ENCODE results near the gene AGPS.

Gene AGPS

GRCh38 chr2:177554365-177554764 is 161.8 kb downstream of the AGPS start:
- no peaks in the 10 kb centered on the region for H3K36me3 ChIP-seq
- no peak overlapping the region for H3K4me3 ChIP-seq
- no peaks in the 10 kb centered on the region for H3K27me3 ChIP-seq
- no peak overlapping the region for H3K27ac ChIP-seq
- no peak overlapping the region for H3K4me2 ChIP-seq
- no peak for TF ChIP-seq Cebpa-rat (IDR thresholded peaks at IDR 0.05)
- peaks cover 0 to 11% (median 5%) of the 10 kb centered on the region in 10 experiments; a peak in 10 of 20 replicates for H3K4me1 ChIP-seq
- peaks cover 14 to 25% (median 19%) of the 10 kb centered on the region in 11 experiments; a peak in 21 of 22 replicates for H3K9me3 ChIP-seq (replicated peaks in 1 of 11)
- H3K9ac ChIP-seq: no peak overlapping the region
- H4K20me1 ChIP-seq: no peaks in the 10 kb centered on the region

DNA sequence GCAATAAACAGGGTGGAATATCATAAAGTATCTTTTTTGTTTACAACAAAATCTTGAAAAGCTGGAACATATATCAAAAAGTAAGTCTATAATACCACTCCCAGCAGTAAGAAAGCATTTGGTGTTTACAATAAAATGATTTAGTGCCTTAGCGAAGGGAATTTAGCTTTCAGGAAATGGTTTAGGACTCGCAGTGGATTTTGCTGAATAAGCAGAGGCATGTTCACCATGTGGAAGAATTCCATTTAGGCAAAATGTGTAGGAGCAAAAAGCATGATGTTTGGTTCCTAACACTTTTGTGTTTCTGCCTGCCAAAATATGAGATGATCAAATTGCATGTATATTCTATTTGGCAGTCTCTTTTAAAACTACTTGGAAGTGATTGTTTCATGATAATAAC is 163.6 kb downstream of the AGPS start:
- Histone ChIP-seq H3K4me1 (peaks cover 0 to 11% (median 5%) of the 10 kb centered on the region in 10 experiments; a peak in 10 of 20 replicates), H4K20me1 (no peaks in the 10 kb centered on the region), H3K9me3 (replicated peaks in 1 of 11) (peaks cover 14 to 25% (median 19%) of the 10 kb centered on the region in 11 experiments; a peak in 21 of 22 replicates), H3K27ac (no peak overlapping the region), H3K36me3 (no peaks in the 10 kb centered on the region), H3K9ac (no peak overlapping the region), H3K4me2 (no peak overlapping the region), H3K27me3 (no peaks in the 10 kb centered on the region), H3K4me3 (no peak overlapping the region)
- TF ChIP-seq Cebpa-rat (IDR thresholded peaks at IDR 0.05): no peak

DNA sequence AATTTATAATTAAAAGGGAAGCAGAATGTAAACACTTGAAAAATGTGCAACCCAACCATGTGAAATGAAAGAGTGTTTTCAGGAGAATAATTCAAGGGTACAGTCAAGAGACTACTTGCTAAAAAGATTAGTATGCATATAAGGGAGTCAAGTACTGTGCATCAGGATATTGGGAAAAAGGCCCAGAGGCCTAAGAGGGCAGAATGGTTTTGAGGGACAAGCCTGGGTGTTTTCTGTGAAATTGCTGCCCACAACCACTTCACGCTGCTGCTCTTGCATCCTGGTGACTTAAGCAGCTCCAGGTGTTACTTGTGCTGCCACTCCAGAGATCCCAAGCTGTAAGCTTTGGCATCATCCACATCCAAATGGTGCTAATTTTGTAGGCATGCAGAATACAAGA is 165.2 kb downstream of the AGPS start:
- H4K20me1 ChIP-seq: no peaks in the 10 kb centered on the region
- no peak overlapping the region for H3K9ac ChIP-seq
- H3K36me3 ChIP-seq: no peaks in the 10 kb centered on the region
- peaks cover 14 to 25% (median 19%) of the 10 kb centered on the region in 11 experiments; a peak in 21 of 22 replicates for H3K9me3 ChIP-seq (replicated peaks in 1 of 11)
- H3K27me3 ChIP-seq: no peaks in the 10 kb centered on the region
- no peak overlapping the region for H3K4me3 ChIP-seq
- no peak for TF ChIP-seq Cebpa-rat (IDR thresholded peaks at IDR 0.05)
- no peak overlapping the region for H3K4me2 ChIP-seq
- no peak overlapping the region for H3K27ac ChIP-seq
- peaks cover 0 to 6% (median 5%) of the 10 kb centered on the region in 10 experiments; a peak in 7 of 20 replicates for H3K4me1 ChIP-seq

DNA sequence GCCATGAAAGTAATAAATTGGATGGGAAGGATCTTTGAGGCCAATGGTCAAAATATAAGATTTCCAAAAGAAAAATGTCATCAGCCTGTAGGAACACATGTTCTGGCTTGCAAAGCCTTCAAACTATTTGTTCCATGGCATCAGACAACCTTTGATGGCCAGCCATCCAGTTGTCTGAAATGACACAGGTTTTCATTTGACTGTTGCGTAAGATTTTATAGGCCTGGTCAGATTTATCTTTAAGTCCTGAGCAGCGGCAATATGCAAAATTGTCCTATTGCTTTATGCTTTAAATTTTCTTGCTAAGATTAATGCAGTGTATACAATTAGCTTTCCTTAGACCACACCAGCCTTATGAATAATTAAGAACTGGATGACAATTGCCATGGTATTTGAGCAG is 167.1 kb downstream of the AGPS start:
- Histone ChIP-seq H3K27me3 (no peaks in the 10 kb centered on the region), H3K36me3 (no peaks in the 10 kb centered on the region), H3K9me3 (replicated peaks in 1 of 11) (peaks cover 14 to 25% (median 19%) of the 10 kb centered on the region in 11 experiments; a peak in 21 of 22 replicates), H3K9ac (no peak overlapping the region), H3K4me2 (no peak overlapping the region), H4K20me1 (no peaks in the 10 kb centered on the region), H3K4me1 (no peaks in the 10 kb centered on the region), H3K4me3 (no peak overlapping the region), H3K27ac (no peak overlapping the region)
- peak in 3 of 11 experiments; percentile 42 to 65 (median 47); a peak in 3 of 22 replicates for TF ChIP-seq Cebpa-rat (IDR thresholded peaks at IDR 0.05)

- Histone ChIP-seq H3K4me3 (no peak overlapping the region), H3K9ac (no peak overlapping the region), H4K20me1 (no peaks in the 10 kb centered on the region), H3K27ac (no peak overlapping the region), H3K4me2 (no peak overlapping the region), H3K9me3 (replicated peaks in 1 of 11) (no peaks in the 10 kb centered on the region), H3K27me3 (no peaks in the 10 kb centered on the region), H3K4me1 (peaks cover 0 to 6% (median 0%) of the 10 kb centered on the region in 10 experiments; a peak in 2 of 20 replicates), H3K36me3 (no peaks in the 10 kb centered on the region)
- TF ChIP-seq Cebpa-rat (IDR thresholded peaks at IDR 0.05): no peak
Measured at GRCh38 chr2:177568390-177568789, 175.8 kb downstream of the AGPS start.

DNA sequence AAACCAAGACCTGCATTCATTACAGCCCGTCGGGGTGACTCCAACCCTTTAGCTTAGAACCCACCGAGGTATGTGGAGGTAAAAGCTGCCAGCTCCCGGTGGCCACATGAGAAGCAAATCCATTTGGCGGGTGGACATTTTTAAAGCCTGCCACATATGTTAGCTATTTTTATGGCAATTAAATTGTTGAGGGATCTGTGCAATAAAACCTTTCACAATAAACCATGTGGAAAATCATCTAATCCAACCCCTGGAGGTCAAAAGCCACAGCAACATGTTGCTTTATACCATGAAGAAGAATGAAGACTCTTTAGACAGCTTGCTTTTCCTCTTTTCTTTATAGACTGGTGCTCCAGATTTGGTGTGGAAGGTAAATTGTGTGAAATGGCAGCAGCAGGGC is 176.3 kb downstream of the AGPS start:
- Histone ChIP-seq H3K4me1 (peaks cover 0 to 6% (median 0%) of the 10 kb centered on the region in 10 experiments; a peak in 2 of 20 replicates), H3K27me3 (no peaks in the 10 kb centered on the region), H3K9ac (no peak overlapping the region), H3K9me3 (replicated peaks in 1 of 11) (no peaks in the 10 kb centered on the region), H4K20me1 (no peaks in the 10 kb centered on the region), H3K4me3 (no peak overlapping the region), H3K27ac (no peak overlapping the region), H3K4me2 (no peak overlapping the region), H3K36me3 (no peaks in the 10 kb centered on the region)
- TF ChIP-seq Cebpa-rat (IDR thresholded peaks at IDR 0.05): no peak

DNA sequence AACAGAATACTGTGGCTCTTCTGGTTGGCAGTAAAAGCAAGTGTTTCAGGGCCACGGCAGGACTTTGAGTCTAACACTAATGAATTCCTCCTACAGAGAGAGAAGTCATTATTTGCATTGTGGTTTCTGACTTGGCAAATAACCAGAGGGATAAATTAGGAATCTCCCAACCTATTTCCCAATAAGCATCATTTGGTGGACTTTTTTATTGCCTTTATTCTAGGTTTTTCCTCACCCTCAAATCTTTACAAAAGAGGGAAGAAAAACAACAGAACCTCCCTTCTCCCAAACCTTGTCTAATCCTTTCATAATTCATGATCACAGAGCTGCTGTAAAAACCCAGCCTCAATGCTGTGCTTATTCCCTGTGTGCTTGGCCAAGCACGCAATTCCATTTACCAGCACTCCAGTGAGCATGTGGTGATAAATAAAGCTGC is 179.7 kb downstream of the AGPS start:
- H3K4me3 ChIP-seq: no peak overlapping the region
- no peak for TF ChIP-seq Cebpa-rat (IDR thresholded peaks at IDR 0.05)

GRCh38 chr2:177573120-177573519 is 180.5 kb downstream of the AGPS start:
- Histone ChIP-seq H3K4me2 (no peak overlapping the region), H4K20me1 (no peaks in the 10 kb centered on the region), H3K9ac (no peak overlapping the region), H3K4me1 (peaks cover 0 to 6% (median 0%) of the 10 kb centered on the region in 10 experiments; a peak in 2 of 20 replicates), H3K27ac (no peak overlapping the region), H3K27me3 (no peaks in the 10 kb centered on the region), H3K36me3 (no peaks in the 10 kb centered on the region), H3K4me3 (no peak overlapping the region), H3K9me3 (replicated peaks in 1 of 11) (no peaks in the 10 kb centered on the region)
- TF ChIP-seq Cebpa-rat (IDR thresholded peaks at IDR 0.05): no peak

More for the DNA sequence above, 179.7 kb downstream of the AGPS start:
- H3K9ac ChIP-seq: no peak overlapping the region
- H3K36me3 ChIP-seq: no peaks in the 10 kb centered on the region
- no peaks in the 10 kb centered on the region for H3K27me3 ChIP-seq
- H3K9me3 ChIP-seq (replicated peaks in 1 of 11): no peaks in the 10 kb centered on the region
- H4K20me1 ChIP-seq: no peaks in the 10 kb centered on the region
- H3K4me1 ChIP-seq: peaks cover 0 to 6% (median 0%) of the 10 kb centered on the region in 10 experiments; a peak in 2 of 20 replicates
- no peak overlapping the region for H3K27ac ChIP-seq
- H3K4me2 ChIP-seq: no peak overlapping the region

- Histone ChIP-seq H3K36me3 (no peaks in the 10 kb centered on the region), H3K4me1 (peaks cover 0 to 6% (median 0%) of the 10 kb centered on the region in 10 experiments; a peak in 2 of 20 replicates), H3K27me3 (no peaks in the 10 kb centered on the region), H3K9ac (no peak overlapping the region), H3K27ac (no peak overlapping the region), H3K4me3 (no peak overlapping the region), H4K20me1 (no peaks in the 10 kb centered on the region), H3K4me2 (no peak overlapping the region), H3K9me3 (replicated peaks in 1 of 11) (no peaks in the 10 kb centered on the region)
- no peak for TF ChIP-seq Cebpa-rat (IDR thresholded peaks at IDR 0.05)
Measured at GRCh38 chr2:177574356-177574755, 181.8 kb downstream of the AGPS start.

GRCh38 chr2:177575358-177575757 is 182.8 kb downstream of the AGPS start:
- no peak overlapping the region for H3K4me3 ChIP-seq
- no peaks in the 10 kb centered on the region for H4K20me1 ChIP-seq
- no peaks in the 10 kb centered on the region for H3K9me3 ChIP-seq (replicated peaks in 1 of 11)
- H3K36me3 ChIP-seq: no peaks in the 10 kb centered on the region
- H3K27ac ChIP-seq: no peak overlapping the region
- no peaks in the 10 kb centered on the region for H3K27me3 ChIP-seq
- H3K4me1 ChIP-seq: peaks cover 0 to 6% (median 0%) of the 10 kb centered on the region in 10 experiments; a peak in 2 of 20 replicates
- no peak overlapping the region for H3K9ac ChIP-seq
- TF ChIP-seq Cebpa-rat (IDR thresholded peaks at IDR 0.05): no peak
- no peak overlapping the region for H3K4me2 ChIP-seq
